ENCODE measurements around the gene CSTF2. TPM values are rescaled to one million over a fixed set of nuclear protein-coding genes. Genes with fewer than 3 reads are reported as not detected.

Gene CSTF2
- polyA plus RNA-seq, 3 donors from 2014 or later = 7.4 to 15.2 (median 10.2) TPM

GRCh38 chrX:100831219-100831946 lies 11.2 kb downstream of the CSTF2 start:
- no peaks in the 10 kb centered on the region for H3K9me3 Mint-ChIP-seq
- peaks cover 0 to 1% of the 10 kb centered on the region in 2 donors for H3K4me1 Mint-ChIP-seq
- H3K36me3 Mint-ChIP-seq = peaks cover 7 to 39% (median 25%) of the 10 kb centered on the region in 3 donors
- peaks cover 2 to 4% (median 3%) of the 10 kb centered on the region in 3 donors for H3K27me3 Mint-ChIP-seq (ENCODE audit: low read depth in 3 of 3)
- no peak for DNase-seq
- no peak overlapping the region for H3K27ac Mint-ChIP-seq
- H3K4me3 Mint-ChIP-seq = no peak overlapping the region

- peaks cover 1 to 4% (median 3%) of the 10 kb centered on the region in 3 donors for H3K27me3 Mint-ChIP-seq (ENCODE audit: low read depth in 3 of 3)
- no peak overlapping the region for H3K27ac Mint-ChIP-seq
- no peak for DNase-seq
- H3K9me3 Mint-ChIP-seq = no peaks in the 10 kb centered on the region
- no peaks in the 10 kb centered on the region for H3K36me3 Mint-ChIP-seq
- H3K4me1 Mint-ChIP-seq = no peaks in the 10 kb centered on the region
- no peak overlapping the region for H3K4me3 Mint-ChIP-seq
These were observed 30.1 kb downstream of the CSTF2 start for GRCh38 chrX:100850317-100850716.

GRCh38 chrX:100852810-100853209 lies 32.6 kb downstream of the CSTF2 start:
- Mint-ChIP-seq H3K4me1 (no peaks in the 10 kb centered on the region), H3K36me3 (no peaks in the 10 kb centered on the region), H3K4me3 (no peak overlapping the region), H3K27me3 (ENCODE audit: low read depth in 3 of 3) (peaks cover 1 to 9% (median 3%) of the 10 kb centered on the region in 3 donors), H3K27ac (no peak overlapping the region), H3K9me3 (peaks cover 0 to 2% (median 0%) of the 10 kb centered on the region in 6 donors)
- no peak for DNase-seq

GRCh38 chrX:100863326-100863864 lies 43.2 kb downstream of the CSTF2 start:
- H3K9me3 Mint-ChIP-seq = no peaks in the 10 kb centered on the region
- no peak for DNase-seq
- no peak overlapping the region for H3K4me3 Mint-ChIP-seq
- H3K4me1 Mint-ChIP-seq = no peaks in the 10 kb centered on the region
- no peaks in the 10 kb centered on the region for H3K36me3 Mint-ChIP-seq
- H3K27ac Mint-ChIP-seq = no peak overlapping the region
- peaks cover 0 to 14% (median 0%) of the 10 kb centered on the region in 3 donors for H3K27me3 Mint-ChIP-seq (ENCODE audit: low read depth in 3 of 3)

- H3K27me3 Mint-ChIP-seq (ENCODE audit: low read depth in 3 of 3) = peaks cover 0 to 10% (median 0%) of the 10 kb centered on the region in 3 donors
- H3K4me1 Mint-ChIP-seq = no peaks in the 10 kb centered on the region
- no peak overlapping the region for H3K27ac Mint-ChIP-seq
- DNase-seq = no peak
- H3K4me3 Mint-ChIP-seq = no peak overlapping the region
- no peaks in the 10 kb centered on the region for H3K36me3 Mint-ChIP-seq
- H3K9me3 Mint-ChIP-seq = no peaks in the 10 kb centered on the region
These were observed 44.6 kb downstream of the CSTF2 start for GRCh38 chrX:100864657-100865391.

- H3K4me1 Mint-ChIP-seq = no peaks in the 10 kb centered on the region
- H3K9me3 Mint-ChIP-seq = no peaks in the 10 kb centered on the region
- H3K4me3 Mint-ChIP-seq = no peak overlapping the region
- no peaks in the 10 kb centered on the region for H3K36me3 Mint-ChIP-seq
- peaks cover 0 to 9% (median 1%) of the 10 kb centered on the region in 3 donors for H3K27me3 Mint-ChIP-seq (ENCODE audit: low read depth in 3 of 3)
- DNase-seq = no peak
- no peak overlapping the region for H3K27ac Mint-ChIP-seq
These were observed 48.1 kb downstream of the CSTF2 start for GRCh38 chrX:100868273-100868672.

- no peak overlapping the region for H3K4me3 Mint-ChIP-seq
- no peak overlapping the region for H3K27ac Mint-ChIP-seq
- peaks cover 0 to 2% (median 0%) of the 10 kb centered on the region in 6 donors for H3K9me3 Mint-ChIP-seq
- H3K4me1 Mint-ChIP-seq = no peaks in the 10 kb centered on the region
- no peak for DNase-seq
- H3K36me3 Mint-ChIP-seq = no peaks in the 10 kb centered on the region
- peaks cover 0 to 9% (median 1%) of the 10 kb centered on the region in 3 donors for H3K27me3 Mint-ChIP-seq (ENCODE audit: low read depth in 3 of 3)
These were observed 50.3 kb downstream of the CSTF2 start for GRCh38 chrX:100870527-100870926.

GRCh38 chrX:100871594-100872560 lies 51.7 kb downstream of the CSTF2 start:
- DNase-seq = no peak
- Mint-ChIP-seq H3K4me3 (no peak overlapping the region), H3K4me1 (no peaks in the 10 kb centered on the region), H3K9me3 (peaks cover 0 to 2% (median 0%) of the 10 kb centered on the region in 6 donors), H3K36me3 (no peaks in the 10 kb centered on the region), H3K27ac (no peak overlapping the region), H3K27me3 (ENCODE audit: low read depth in 3 of 3) (peaks cover 0 to 6% (median 1%) of the 10 kb centered on the region in 3 donors)

GRCh38 chrX:100874325-100874724 lies 54.1 kb downstream of the CSTF2 start, which contains the start of gene NOX1:
Gene NOX1 (minus strand): TSS chrX:100874359. CDS start chrX:100874139, 220 bp downstream.
- Mint-ChIP-seq H3K36me3 (no peaks in the 10 kb centered on the region), H3K4me1 (no peaks in the 10 kb centered on the region), H3K4me3 (no peak within 1 kb of the TSS), H3K9me3 (peaks cover 0 to 2% (median 0%) of the 10 kb centered on the region in 6 donors), H3K27me3 (ENCODE audit: low read depth in 3 of 3) (peaks cover under 1 to 6% (median 1%) of the 10 kb centered on the region in 3 donors), H3K27ac (no peak within 1 kb of the TSS)
- no peak for DNase-seq

- H3K27ac Mint-ChIP-seq = no peak overlapping the region
- H3K4me3 Mint-ChIP-seq = no peak overlapping the region
- H3K9me3 Mint-ChIP-seq = no peaks in the 10 kb centered on the region
- peaks cover 0 to 3% (median 2%) of the 10 kb centered on the region in 3 donors for H3K27me3 Mint-ChIP-seq (ENCODE audit: low read depth in 3 of 3)
- no peaks in the 10 kb centered on the region for H3K4me1 Mint-ChIP-seq
- DNase-seq = no peak
- H3K36me3 Mint-ChIP-seq = no peaks in the 10 kb centered on the region
These were observed 60.2 kb downstream of the CSTF2 start for GRCh38 chrX:100880368-100880767.

- peaks cover 0 to 6% (median 5%) of the 10 kb centered on the region in 3 donors for H3K27me3 Mint-ChIP-seq (ENCODE audit: low read depth in 3 of 3)
- no peaks in the 10 kb centered on the region for H3K36me3 Mint-ChIP-seq
- no peak overlapping the region for H3K4me3 Mint-ChIP-seq
- no peak overlapping the region for H3K27ac Mint-ChIP-seq
- no peaks in the 10 kb centered on the region for H3K9me3 Mint-ChIP-seq
- no peaks in the 10 kb centered on the region for H3K4me1 Mint-ChIP-seq
- no peak for DNase-seq
These were observed 63.5 kb downstream of the CSTF2 start for GRCh38 chrX:100883654-100884053.

Measured in immature natural killer cell (primary cell).